HepG2 (cell line): Measurements from ENCODE around the gene ZNF605. TPM values are rescaled to one million over a fixed set of nuclear protein-coding genes. Genes with fewer than 3 reads are reported as not detected.
A peak's percentile ranks its signal among the peaks of the same experiment; 100 is the strongest.

ENCODE experiments used
- AKAP8 ChIP-seq: sonication (generic); formaldehyde crosslinking; IDR thresholded peaks from 2 replicates; pipeline ENCODE4 v1.5.1; 2020; ENCODE audit warnings: mild to moderate bottlenecking, missing genetic modification reagents
- ARNTL ChIP-seq: sonication (generic); formaldehyde crosslinking; IDR thresholded peaks from 2 replicates; pipeline ENCODE4 v1.4.0; 2020; ENCODE audit warnings: mild to moderate bottlenecking, missing genetic modification reagents
- ATF5 ChIP-seq: sonication (generic); formaldehyde crosslinking; IDR thresholded peaks from 2 replicates; pipeline ENCODE4 v1.4.0; 2020; ENCODE audit warnings: mild to moderate bottlenecking, low read depth, missing genetic modification reagents
- ATF7 ChIP-seq, 2 experiments: fragments of 450-650 bp in 1 of 2; sonication (generic) in 1 of 2; formaldehyde crosslinking in 1 of 2; IDR thresholded peaks; 2 replicates each; pipeline versions ENCODE4 v1.4.0 to v1.6.1; 2016 to 2020; ENCODE audit warnings: antibody characterized with exemption in 1 of 2, mild to moderate bottlenecking in 1 of 2, missing genetic modification reagents in 1 of 2
- CHD2 ChIP-seq: IDR thresholded peaks from 2 replicates; pipeline ENCODE4 v1.6.1; 2011; ENCODE audit warnings: low read depth, low read length, improper control_type of control experiment
- EP300 ChIP-seq, 3 experiments: sonication (generic) in 1 of 3; formaldehyde crosslinking in 1 of 3; IDR thresholded peaks; 2 replicates each; pipeline versions ENCODE4 v1.5.1 to v1.6.1; 2011 to 2020; ENCODE audit warnings: low read depth in 2 of 3, low read length in 2 of 3, borderline replicate concordance in 1 of 3, improper control_type of control experiment in 1 of 3, mild to moderate bottlenecking in 1 of 3, missing genetic modification reagents in 1 of 3, moderate library complexity in 1 of 3
- GLMP ChIP-seq: sonication (generic); formaldehyde crosslinking; IDR thresholded peaks from 2 replicates; pipeline ENCODE4 v1.9.0; 2021; ENCODE audit warnings: missing genetic modification reagents, mild to moderate bottlenecking, borderline replicate concordance
- GMEB2 ChIP-seq: IDR thresholded peaks from 2 replicates; pipeline ENCODE4 v1.6.1; 2016; ENCODE audit warnings: missing biosample characterization, missing genetic modification reagents, low read depth
- HOXA3 ChIP-seq: sonication (generic); formaldehyde crosslinking; IDR thresholded peaks from 2 replicates; pipeline ENCODE4 v1.5.0; 2020; ENCODE audit warnings: missing genetic modification reagents
- NRL ChIP-seq: sonication (generic); formaldehyde crosslinking; IDR thresholded peaks from 2 replicates; pipeline ENCODE4 v1.5.0; 2020; ENCODE audit warnings: missing genetic modification reagents, mild to moderate bottlenecking, moderate library complexity, borderline replicate concordance
- SIX4 ChIP-seq: sonication (generic); formaldehyde crosslinking; IDR thresholded peaks from 2 replicates; pipeline ENCODE4 v1.4.0; 2020; ENCODE audit warnings: missing genetic modification reagents
- TEAD2 ChIP-seq: sonication (generic); formaldehyde crosslinking; IDR thresholded peaks from 2 replicates; pipeline ENCODE4 v1.9.0; 2021; ENCODE audit warnings: missing genetic modification reagents
- THYN1 ChIP-seq: sonication (generic); formaldehyde crosslinking; IDR thresholded peaks from 2 replicates; pipeline ENCODE4 v1.8.1; 2023; ENCODE audit warnings: low read depth, mild to moderate bottlenecking, moderate library complexity, missing genetic modification reagents, borderline replicate concordance
- ZHX1 ChIP-seq: sonication (generic); formaldehyde crosslinking; IDR thresholded peaks from 2 replicates; pipeline ENCODE4 v1.8.1; 2022; ENCODE audit warnings: low read depth, mild to moderate bottlenecking, missing genetic modification reagents
- ZNF12 ChIP-seq: sonication (generic); formaldehyde crosslinking; IDR thresholded peaks from 2 replicates; pipeline ENCODE4 v1.5.0; 2020; ENCODE audit warnings: missing genetic modification reagents
- ZNF276 ChIP-seq: sonication (generic); formaldehyde crosslinking; IDR thresholded peaks from 2 replicates; pipeline ENCODE4 v1.4.0; 2020; ENCODE audit warnings: mild to moderate bottlenecking, low read depth, missing genetic modification reagents
- ZNF331 ChIP-seq: sonication (generic); formaldehyde crosslinking; IDR thresholded peaks from 2 replicates; pipeline ENCODE4 v1.4.0; 2020; ENCODE audit warnings: missing genetic modification reagents
- ZNF549 ChIP-seq: sonication (generic); formaldehyde crosslinking; IDR thresholded peaks from 2 replicates; pipeline ENCODE4 v1.5.0; 2020; ENCODE audit warnings: missing genetic modification reagents
- ZNF563 ChIP-seq: sonication (generic); formaldehyde crosslinking; IDR thresholded peaks from 2 replicates; pipeline ENCODE4 v1.8.0; 2022; ENCODE audit warnings: mild to moderate bottlenecking, moderate library complexity, missing genetic modification reagents
- polyA plus RNA-seq, 8 experiments: library from polyadenylated mRNA; depleted of rRNA in 3 of 8; stranded (reverse) in 7 of 8; unstranded in 1 of 8; fragments of >200 nt; fragmentation: Illumina TruSeq in 4 of 8; extraction: Trizol in 4 of 8; gene quantifications; 2 replicates each; pipeline versions ENCODE4 v1.2.1 to v1.2.3, GENCODE V29; 2011 to 2016; ENCODE audit warnings: low read depth in 4 of 8, missing spikeins in 1 of 8, mixed read lengths in 1 of 8; ENCODE audit not compliant: insufficient read depth in 1 of 8
- total RNA-seq, 5 experiments: library from RNA; depleted of rRNA; stranded (reverse); fragments of >200 nt; fragmentation: Illumina TruSeq; extraction: Trizol; gene quantifications; 2 replicates each; pipeline ENCODE4 v1.2.3, GENCODE V29; 2016; ENCODE audit warnings: low read depth in 1 of 5

ZNF605 gene
- total and polyA plus RNA-seq, 2 of the 13 experiments (the other 11 are each of a cell fraction or from before 2014, with no cell fraction given), result 6.7 to 6.8 TPM

GRCh38 chr12:132986001-132986884 lies 30.1 kb upstream of the ZNF605 start, which contains the start of gene ZNF26 (continued):
- no peak for TF ChIP-seq ATF5 (CRISPR knock-in tag)
- TF ChIP-seq ZNF276 (CRISPR knock-in tag), result no peak; the same call in 1 of the 2 replicates
- TF ChIP-seq NRL (CRISPR knock-in tag), result peak; percentile 79; the same call in 1 of the 2 replicates
- no peak for TF ChIP-seq THYN1 (CRISPR knock-in tag)
- TF ChIP-seq GLMP (CRISPR knock-in tag), result no peak
- TF ChIP-seq SIX4 (CRISPR knock-in tag), result no peak
- TF ChIP-seq ZHX1 (CRISPR knock-in tag), result 0 out of 2 replicates have a peak, but pooled peaks have one; percentile 13
- TF ChIP-seq TEAD2, result no peak
- TF ChIP-seq ZNF331 (CRISPR knock-in tag), result peak; percentile 91
- TF ChIP-seq EP300 (IDR thresholded peaks at IDR 0.05; ENCODE audit: low read depth in 2 of 2, low read length in 2 of 2), result 0 out of 4 replicates have a peak, but pooled peaks of 1 of the 2 experiments have one; percentile 57
- TF ChIP-seq EP300 (CRISPR knock-in tag; IDR thresholded peaks at IDR 0.05; ENCODE audit: borderline replicate concordance), result peak; percentile 23; the same call in 1 of the 2 replicates
- peak; percentile 76; the same call in 1 of the 2 replicates for TF ChIP-seq ZNF563
- TF ChIP-seq CHD2, result peak; percentile 26; the same call in 1 of the 2 replicates
- TF ChIP-seq ATF7 (IDR thresholded peaks at IDR 0.05), result no peak
- TF ChIP-seq ATF7 (CRISPR knock-in tag; IDR thresholded peaks at IDR 0.05), result no peak; the same call in 1 of the 2 replicates
- peak; percentile 91 for TF ChIP-seq GMEB2 (CRISPR knock-in tag)
- peak; percentile 51; the same call in 1 of the 2 replicates for TF ChIP-seq ZNF12 (CRISPR knock-in tag)
- TF ChIP-seq ZNF549 (CRISPR knock-in tag), result no peak
- no peak for TF ChIP-seq ARNTL (CRISPR knock-in tag)
- TF ChIP-seq AKAP8, result no peak
- TF ChIP-seq HOXA3 (CRISPR knock-in tag), result peak; percentile 98
